GM21528 (cell line): ENCODE measurements around the gene IRF7.
"Not testable (repeated sequence)": the region's sequence is repeated elsewhere in the genome, so short reads cannot be mapped to it uniquely, and the experiment has no call there.

Source experiments
- ATAC-seq: cut with Tn5 transposase; IDR thresholded peaks from one replicate; pipeline ENCODE4 v1.9.1; 2021; ENCODE audit warnings: mild to moderate bottlenecking, moderate library complexity; ENCODE audit not compliant: unreplicated experiment, low FRiP score

IRF7 gene

DNA sequence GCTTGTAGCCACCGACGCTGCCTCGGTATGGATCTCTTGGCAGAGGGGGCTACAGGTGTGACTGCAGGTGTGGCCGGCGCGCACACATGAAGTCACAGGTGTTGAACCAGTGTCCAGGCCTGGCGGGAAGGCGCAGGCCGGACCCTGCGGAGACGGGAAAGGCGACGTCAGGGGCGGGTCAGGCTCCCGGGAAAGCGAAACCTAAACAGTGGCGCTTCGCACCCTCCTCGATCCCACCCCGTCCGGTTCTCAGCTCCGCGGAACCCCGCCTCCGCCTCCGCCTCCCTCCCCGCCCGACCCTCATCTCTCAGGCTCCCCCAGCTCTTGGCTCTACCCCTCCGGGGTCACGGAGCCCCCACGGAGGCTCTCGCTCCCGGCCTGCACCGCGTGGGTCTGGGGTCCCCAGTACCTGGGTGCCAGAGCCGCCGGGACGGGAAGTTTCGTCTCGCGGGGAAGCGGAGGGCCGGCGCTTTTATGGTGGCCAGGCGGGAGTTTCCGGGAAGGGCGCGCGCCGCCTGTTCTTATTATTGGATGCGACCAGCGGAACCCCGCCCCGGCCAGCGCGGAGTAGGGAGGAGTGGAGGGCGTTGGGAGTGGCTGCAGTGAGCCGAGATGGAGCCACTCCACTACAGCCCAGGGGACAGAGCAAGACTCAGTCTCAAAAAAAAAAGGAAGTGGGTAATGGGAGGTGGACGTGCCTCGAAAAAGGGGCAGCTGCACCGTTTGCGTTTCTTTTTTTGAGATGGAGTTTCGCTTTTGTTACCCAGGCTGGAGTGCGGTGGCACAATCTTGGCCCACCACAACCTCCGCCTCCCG is at the start of gene IRF7:
Gene IRF7 (minus strand): TSS at position 447 of the 816 bp plus-strand sequence. CDS start 586 bp downstream, outside the sequence.
- ATAC-seq, result peak; percentile 65

DNA sequence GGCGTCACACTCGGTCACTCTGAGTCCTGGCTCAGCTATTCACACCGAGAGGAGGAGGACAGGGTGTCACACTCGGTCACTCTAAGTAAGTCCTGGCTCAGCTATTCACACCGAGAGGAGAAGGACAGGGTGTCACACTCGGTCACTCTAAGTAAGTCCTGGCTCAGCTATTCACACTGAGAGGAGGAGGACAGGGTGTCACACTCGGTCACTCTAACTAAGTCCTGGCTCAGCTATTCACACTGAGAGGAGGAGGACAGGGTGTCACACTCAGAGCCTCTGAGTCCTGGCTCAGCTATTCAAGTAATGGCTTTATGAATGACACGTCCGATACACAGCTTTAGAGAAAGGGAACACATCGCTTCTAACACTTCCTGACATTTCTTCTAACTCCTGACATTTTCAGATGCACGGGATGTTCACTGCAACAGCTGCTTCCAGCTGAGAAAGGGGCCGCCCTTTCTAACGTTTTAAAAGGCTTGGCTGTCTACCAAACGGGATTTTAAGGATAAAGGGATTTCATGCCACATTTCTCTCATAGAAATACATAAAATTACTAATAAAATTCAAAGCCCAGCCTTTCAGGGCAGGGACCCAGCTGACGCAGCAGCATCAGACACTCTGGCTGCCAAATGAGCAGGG is 49.4 kb upstream of the IRF7 start:
- ATAC-seq, result no peak

GRCh38 chr11:662689-663274 is 47.0 kb upstream of the IRF7 start:
- ATAC-seq, result no peak

DNA sequence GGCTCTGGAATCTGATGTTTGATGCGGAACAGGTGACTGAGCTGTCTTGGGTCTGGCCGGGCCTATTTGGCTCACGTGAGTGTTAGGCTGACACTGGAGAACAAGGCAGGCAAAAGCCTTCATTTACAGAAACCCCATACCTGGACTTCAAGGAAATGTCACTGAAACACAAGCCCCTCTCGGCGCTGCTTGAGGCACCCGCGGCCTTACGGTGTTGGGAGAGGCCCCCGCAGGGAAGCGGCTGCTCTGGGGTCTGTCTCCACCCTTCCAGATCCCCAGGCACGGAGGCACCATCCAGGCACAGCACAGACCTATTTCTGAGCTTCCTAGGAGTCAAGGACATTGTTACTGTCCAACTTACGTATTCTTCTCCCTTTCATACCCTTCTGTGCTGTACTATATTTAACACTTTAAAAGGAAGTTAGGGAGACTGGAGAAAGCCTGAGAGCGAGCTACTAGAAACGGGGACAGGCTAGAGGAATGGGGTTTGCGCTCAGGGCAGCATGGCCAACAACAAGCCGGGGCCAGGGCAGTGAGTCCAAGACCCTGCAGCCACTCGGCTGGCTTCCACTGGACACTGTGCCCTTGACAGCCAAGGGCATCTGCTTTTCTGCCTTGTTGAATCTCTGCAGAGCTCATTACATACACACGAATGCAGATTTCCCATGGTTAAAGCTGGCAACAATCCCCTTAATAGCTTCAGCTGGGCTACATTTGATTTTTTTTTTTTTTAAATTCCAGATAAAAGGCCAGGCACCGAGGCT is 45.1 kb upstream of the IRF7 start:
- no peak for ATAC-seq

GRCh38 chr11:660281-660680 is 44.5 kb upstream of the IRF7 start:
- no peak for ATAC-seq

DNA sequence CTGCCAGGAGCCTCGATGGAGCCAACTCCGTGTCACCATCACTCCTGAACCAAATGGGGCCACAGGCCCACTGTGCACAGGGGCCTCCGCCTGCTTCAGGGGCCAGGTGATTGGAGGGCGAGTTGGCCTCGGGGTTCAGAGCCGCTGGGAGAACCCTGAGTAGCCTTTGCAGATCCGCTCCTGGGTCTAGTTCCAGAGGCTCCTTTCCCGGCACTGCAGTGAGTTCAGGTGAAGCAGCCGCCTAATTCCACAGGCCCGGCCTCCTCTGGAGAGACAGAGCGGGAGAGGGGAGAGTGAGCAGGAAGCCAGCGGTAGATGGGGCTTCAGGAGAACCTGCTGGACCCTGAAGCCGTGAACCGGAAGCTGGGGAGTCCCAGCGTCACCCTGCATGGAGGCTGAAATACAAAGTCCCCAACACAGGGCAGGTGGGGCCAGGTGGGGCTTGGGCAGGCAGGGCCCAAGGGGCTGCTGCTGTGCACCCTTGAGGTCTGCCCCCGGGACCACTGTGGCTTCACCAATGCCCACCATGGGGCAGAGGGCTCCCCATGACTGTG is 43.9 kb upstream of the IRF7 start:
- no peak for ATAC-seq

- ATAC-seq, result no peak
These were observed 42.0 kb upstream of the IRF7 start for GRCh38 chr11:657691-658126.

GRCh38 chr11:656866-657265 is 41.1 kb upstream of the IRF7 start:
- ATAC-seq, result no peak

GRCh38 chr11:656426-656825 is 40.7 kb upstream of the IRF7 start:
- ATAC-seq, result no peak

GRCh38 chr11:655036-655726 is 39.4 kb upstream of the IRF7 start:
- no peak for ATAC-seq

GRCh38 chr11:654444-654843 is 38.7 kb upstream of the IRF7 start:
- ATAC-seq, result not testable (repeated sequence)

- no peak for ATAC-seq
These were observed 38.1 kb upstream of the IRF7 start for GRCh38 chr11:653837-654236.

DNA sequence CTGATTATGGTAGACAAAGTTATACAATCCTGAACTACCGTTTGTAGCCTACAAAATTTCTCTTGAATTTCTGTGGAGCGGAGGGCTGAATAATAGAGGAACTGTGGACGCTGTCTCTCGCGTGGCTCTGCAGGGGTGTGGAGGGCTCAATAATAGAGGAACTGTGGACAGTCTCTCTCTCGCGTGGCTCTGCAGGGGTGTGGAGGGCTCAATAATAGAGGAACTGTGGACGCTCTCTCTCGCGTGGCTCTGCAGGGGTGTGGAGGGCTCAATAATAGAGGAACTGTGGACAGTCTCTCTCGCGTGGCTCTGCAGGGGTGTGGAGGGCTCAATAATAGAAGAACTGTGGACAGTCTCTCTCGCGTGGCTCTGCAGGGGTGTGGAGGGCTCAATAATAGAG is 37.4 kb upstream of the IRF7 start:
- not testable (repeated sequence) for ATAC-seq

DNA sequence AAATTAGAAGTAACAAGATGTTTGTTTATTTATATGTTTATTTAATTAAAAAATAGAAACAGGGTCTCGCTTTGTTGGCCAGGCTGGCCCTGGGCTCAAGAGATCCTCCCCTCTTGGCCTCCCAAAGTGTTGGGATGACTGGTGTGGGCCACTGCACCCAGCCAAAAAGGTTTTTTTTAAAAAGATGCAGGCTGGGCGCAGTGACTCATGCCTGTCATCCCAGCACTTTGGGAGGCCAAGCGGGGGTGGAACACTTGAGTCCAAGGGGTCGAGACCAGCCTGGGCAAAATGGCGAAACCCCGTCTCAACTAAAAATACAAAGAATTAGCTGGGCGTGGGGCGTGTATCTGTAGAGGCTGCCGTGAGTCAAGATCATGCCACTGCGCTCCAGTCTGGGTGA is 34.7 kb upstream of the IRF7 start:
- no peak for ATAC-seq

GRCh38 chr11:647672-648158 is 32.0 kb upstream of the IRF7 start:
- ATAC-seq, result not testable (repeated sequence)

DNA sequence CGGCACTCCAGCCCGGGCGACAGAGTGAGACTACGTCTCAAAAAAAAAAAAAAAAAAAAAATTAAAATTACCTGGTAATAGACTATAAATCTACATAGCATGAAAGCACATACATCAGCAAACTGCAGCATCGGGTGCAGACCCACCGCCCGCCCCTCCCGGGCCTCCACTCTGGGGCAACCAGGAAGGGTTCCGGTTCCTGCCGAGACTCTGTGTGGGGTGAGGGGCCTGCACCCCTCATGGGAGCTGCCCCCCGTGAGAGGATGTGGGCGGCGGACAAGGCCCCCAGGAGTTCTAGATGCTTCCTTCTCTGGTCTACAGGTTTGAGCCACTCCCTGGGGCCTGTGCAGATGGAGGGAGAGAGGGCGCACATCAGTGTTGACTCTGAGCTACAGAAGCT is 30.5 kb upstream of the IRF7 start:
- no peak for ATAC-seq

- no peak for ATAC-seq
These were observed 29.8 kb upstream of the IRF7 start for GRCh38 chr11:645536-645935.

DNA sequence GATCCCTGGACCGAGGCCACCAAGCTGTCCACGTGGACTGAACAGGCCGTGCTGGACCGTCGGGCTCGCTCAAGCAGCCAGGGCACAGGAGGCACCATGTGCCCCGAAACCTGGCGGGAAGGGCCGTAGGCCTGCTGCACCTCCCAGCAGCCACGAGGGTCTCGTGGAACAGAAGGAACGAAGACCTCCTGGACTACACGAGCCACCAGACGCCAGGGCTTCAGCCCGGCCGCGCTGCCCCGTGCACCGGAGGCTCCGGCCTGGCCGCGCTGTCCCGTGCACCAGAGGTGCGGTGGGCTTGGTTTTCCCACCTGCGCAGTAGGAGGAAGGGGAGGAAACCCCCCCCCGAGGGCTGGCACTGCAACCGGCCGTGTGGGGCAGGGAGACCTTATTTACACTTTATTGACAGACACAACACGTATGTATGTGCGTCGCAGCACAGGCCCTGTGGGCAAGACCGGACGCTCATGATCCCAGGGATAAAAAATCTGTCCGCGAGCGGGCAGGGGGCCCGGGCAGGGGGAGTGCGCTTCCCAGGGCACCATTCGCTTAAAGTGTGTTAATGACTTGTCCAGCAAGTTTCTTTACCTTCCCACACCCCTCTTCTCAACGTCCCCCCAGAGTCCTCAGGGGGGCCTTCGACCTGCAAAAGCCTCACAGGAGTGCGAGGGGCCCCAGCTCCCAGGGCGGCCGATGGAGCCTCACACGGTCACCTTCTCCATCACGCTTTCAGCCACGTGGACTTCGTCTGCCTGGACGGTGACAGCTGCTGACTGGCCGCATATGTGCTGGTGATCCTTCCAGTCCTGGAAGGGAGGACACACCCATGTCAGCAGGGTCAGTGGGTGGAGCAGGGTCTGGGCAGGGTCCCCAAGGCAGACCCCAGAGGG is 28.3 kb upstream of the IRF7 start:
- no peak for ATAC-seq

DNA sequence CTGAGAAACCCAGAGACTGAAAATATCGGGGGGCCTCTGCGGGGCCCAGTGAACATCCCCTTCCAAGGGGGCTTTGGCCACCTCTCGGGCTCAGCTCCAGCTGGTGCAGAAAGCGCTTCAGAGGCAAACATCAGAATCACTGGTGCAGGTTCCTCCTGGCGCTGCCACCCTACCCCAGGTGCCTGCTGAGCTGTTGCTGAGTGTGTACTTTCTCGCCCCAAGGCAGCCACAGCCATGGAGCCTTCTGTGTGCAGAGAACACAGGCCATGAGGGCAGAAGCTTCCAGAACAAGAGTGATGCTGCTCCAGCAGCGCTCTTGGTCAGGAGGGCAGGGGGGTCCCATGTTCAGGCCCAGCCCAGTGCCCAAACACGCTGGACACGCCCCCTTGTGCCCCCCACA is 27.6 kb upstream of the IRF7 start:
- ATAC-seq, result no peak
